Fibroblast of lung (primary cell): Measurements from ENCODE around the gene LPP.

Experiments used
- EZH2 ChIP-seq: IDR thresholded peaks from 2 replicates; pipeline ENCODE4 v1.5.1; 2012; ENCODE audit warnings: low read length, control low read depth, mild to moderate bottlenecking; ENCODE audit errors: missing control alignments
- TF ChIP-seq, protein P1 (sequence below), 2 donors: IDR thresholded peaks in 1 of 2; conservative IDR thresholded peaks in 1 of 2; 1 replicate in 1 of 2; 2 replicates in 1 of 2; pipeline ENCODE4 v1.5.1; 2011 to 2012; ENCODE audit warnings: low read length in 2 of 2, control low read depth in 1 of 2, inconsistent platforms in 1 of 2, low read depth in 1 of 2, mild to moderate bottlenecking in 1 of 2

- no peak for TF ChIP-seq EZH2
- TF ChIP-seq, protein P1, sequence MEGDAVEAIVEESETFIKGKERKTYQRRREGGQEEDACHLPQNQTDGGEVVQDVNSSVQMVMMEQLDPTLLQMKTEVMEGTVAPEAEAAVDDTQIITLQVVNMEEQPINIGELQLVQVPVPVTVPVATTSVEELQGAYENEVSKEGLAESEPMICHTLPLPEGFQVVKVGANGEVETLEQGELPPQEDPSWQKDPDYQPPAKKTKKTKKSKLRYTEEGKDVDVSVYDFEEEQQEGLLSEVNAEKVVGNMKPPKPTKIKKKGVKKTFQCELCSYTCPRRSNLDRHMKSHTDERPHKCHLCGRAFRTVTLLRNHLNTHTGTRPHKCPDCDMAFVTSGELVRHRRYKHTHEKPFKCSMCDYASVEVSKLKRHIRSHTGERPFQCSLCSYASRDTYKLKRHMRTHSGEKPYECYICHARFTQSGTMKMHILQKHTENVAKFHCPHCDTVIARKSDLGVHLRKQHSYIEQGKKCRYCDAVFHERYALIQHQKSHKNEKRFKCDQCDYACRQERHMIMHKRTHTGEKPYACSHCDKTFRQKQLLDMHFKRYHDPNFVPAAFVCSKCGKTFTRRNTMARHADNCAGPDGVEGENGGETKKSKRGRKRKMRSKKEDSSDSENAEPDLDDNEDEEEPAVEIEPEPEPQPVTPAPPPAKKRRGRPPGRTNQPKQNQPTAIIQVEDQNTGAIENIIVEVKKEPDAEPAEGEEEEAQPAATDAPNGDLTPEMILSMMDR (conservative IDR thresholded peaks at IDR 0.05 in 1 of 2, IDR thresholded peaks at IDR 0.05 in 1 of 2; ENCODE audit: low read depth in 1 of 2, low read length in 2 of 2), result no peak
Measured at GRCh38 chr3:188259596-188259995, 105.6 kb downstream of the LPP start.
